ENCODE data around the gene OR52E5.

OR52E5 gene

GRCh38 chr11:5892908-5893307 is at the start of gene OR52E5:
Gene OR52E5, plus strand, starts transcription at chr11:5893208. Its CDS starts 7,569 bp downstream, at chr11:5900777.
- DNase-seq (ENCODE audit: low read depth): no peak

GRCh38 chr11:5846701-5847100 is 46.3 kb upstream of the OR52E5 start:
- no peak for DNase-seq (ENCODE audit: low read depth)

- no peak for DNase-seq (ENCODE audit: low read depth)
Measured at GRCh38 chr11:5847711-5848110, 45.3 kb upstream of the OR52E5 start.

GRCh38 chr11:5851002-5851401 is 42.0 kb upstream of the OR52E5 start:
- DNase-seq (ENCODE audit: low read depth): no peak

- no peak for DNase-seq (ENCODE audit: low read depth)
Measured at GRCh38 chr11:5857590-5857989, 35.4 kb upstream of the OR52E5 start, which contains the start of gene OR52E8. Gene OR52E8, minus strand, starts transcription at chr11:5857690. Its CDS starts 0 bp downstream, at chr11:5857690.

GRCh38 chr11:5865826-5866225 is 27.2 kb upstream of the OR52E5 start:
- DNase-seq (ENCODE audit: low read depth): no peak

- DNase-seq (ENCODE audit: low read depth): no peak
Measured at GRCh38 chr11:5878564-5878963, 14.4 kb upstream of the OR52E5 start.

- DNase-seq (ENCODE audit: low read depth): no peak
Measured at GRCh38 chr11:5880329-5880728, 12.7 kb upstream of the OR52E5 start, which contains the start of gene OR52E4. Gene OR52E4, plus strand, starts transcription at chr11:5880629. Its CDS starts 3,664 bp downstream, at chr11:5884293.

GRCh38 chr11:5881756-5882155 is 11.3 kb upstream of the OR52E5 start:
- DNase-seq (ENCODE audit: low read depth): no peak

- no peak for DNase-seq (ENCODE audit: low read depth)
Measured at GRCh38 chr11:5887172-5887571, 5.8 kb upstream of the OR52E5 start.

GRCh38 chr11:5887661-5888060 is 5.3 kb upstream of the OR52E5 start:
- no peak for DNase-seq (ENCODE audit: low read depth)

- DNase-seq (ENCODE audit: low read depth): no peak
Measured at GRCh38 chr11:5891216-5891800, 1.7 kb upstream of the OR52E5 start.

- DNase-seq (ENCODE audit: low read depth): no peak
Measured at GRCh38 chr11:5899534-5899933, 6.5 kb downstream of the OR52E5 start.

GRCh38 chr11:5910540-5910939 is 17.5 kb downstream of the OR52E5 start:
- DNase-seq (ENCODE audit: low read depth): no peak

- DNase-seq (ENCODE audit: low read depth): no peak
Measured at GRCh38 chr11:5922749-5923426, 29.9 kb downstream of the OR52E5 start.

- no peak for DNase-seq (ENCODE audit: low read depth)
Measured at GRCh38 chr11:5923427-5923776, 30.4 kb downstream of the OR52E5 start.

- no peak for DNase-seq (ENCODE audit: low read depth)
Measured at GRCh38 chr11:5923794-5924193, 30.8 kb downstream of the OR52E5 start.

- DNase-seq (ENCODE audit: low read depth): no peak
Measured at GRCh38 chr11:5928271-5928670, 35.3 kb downstream of the OR52E5 start.

GRCh38 chr11:5928811-5929210 is 35.8 kb downstream of the OR52E5 start:
- DNase-seq (ENCODE audit: low read depth): no peak

- no peak for DNase-seq (ENCODE audit: low read depth)
Measured at GRCh38 chr11:5929571-5930368, 36.8 kb downstream of the OR52E5 start.

GRCh38 chr11:5930614-5931013 is 37.6 kb downstream of the OR52E5 start:
- no peak for DNase-seq (ENCODE audit: low read depth)

GRCh38 chr11:5931061-5931460 is 38.1 kb downstream of the OR52E5 start:
- DNase-seq (ENCODE audit: low read depth): no peak

GRCh38 chr11:5932671-5933070 is 39.7 kb downstream of the OR52E5 start:
- DNase-seq (ENCODE audit: low read depth): no peak
